SU-DHL-6 (cell line): ENCODE measurements around the gene HDAC7.

Source experiments
- CTCF ChIP-seq: fragments of 200-600 bp; sonication (generic); IDR thresholded peaks from one replicate; pipeline ENCODE4 v1.5.1; 2017; ENCODE audit warnings: antibody characterized with exemption, mild to moderate bottlenecking, low read length, moderate library complexity; ENCODE audit not compliant: insufficient read depth, poor library complexity, severe bottlenecking
- EZH2phosphoT487 ChIP-seq: fragments of 200-600 bp; sonication (generic), shearing (Covaris generic); conservative IDR thresholded peaks from 2 replicates; pipeline ENCODE4 v1.6.1; 2018; ENCODE audit warnings: mild to moderate bottlenecking, antibody characterized with exemption, low read length, moderate library complexity, mixed read lengths

GRCh38 chr12:47824635-47825034 is 4.9 kb upstream of the HDAC7 start:
- TF ChIP-seq CTCF (no peak), EZH2phosphoT487 (no peak)
